K562 (cell line): ENCODE measurements around the gene TAS2R41.

Experiments used
- CBFB ChIP-seq: sonication (generic); formaldehyde crosslinking; IDR thresholded peaks from 2 replicates; pipeline ENCODE4 v1.4.0; 2020; ENCODE audit warnings: mild to moderate bottlenecking, missing genetic modification reagents
- CTCF ChIP-seq, 3 experiments: IDR thresholded peaks in 2 of 3; conservative IDR thresholded peaks in 1 of 3; 2 replicates each; pipeline ENCODE4 v1.5.1; 2011 to 2012; ENCODE audit warnings: low read length in 3 of 3, mild to moderate bottlenecking in 3 of 3, control low read depth in 2 of 3, improper control_type of control experiment in 1 of 3, inconsistent platforms in 1 of 3, low read depth in 1 of 3, mixed read lengths in 1 of 3, moderate library complexity in 1 of 3; ENCODE audit not compliant: insufficient read depth in 2 of 3
- FOXK1 ChIP-seq: sonication (generic); formaldehyde crosslinking; IDR thresholded peaks from 2 replicates; pipeline ENCODE4 v1.8.0; 2022; ENCODE audit warnings: missing genetic modification reagents, mild to moderate bottlenecking, borderline replicate concordance
- MXD1 ChIP-seq: fragments of 250-450 bp; sonication (Bioruptor Pico); IDR thresholded peaks from 2 replicates; pipeline ENCODE4 v1.8.0; 2021; ENCODE audit warnings: borderline replicate concordance, mild to moderate bottlenecking, moderate library complexity; ENCODE audit not compliant: poor library complexity, severe bottlenecking

DNA sequence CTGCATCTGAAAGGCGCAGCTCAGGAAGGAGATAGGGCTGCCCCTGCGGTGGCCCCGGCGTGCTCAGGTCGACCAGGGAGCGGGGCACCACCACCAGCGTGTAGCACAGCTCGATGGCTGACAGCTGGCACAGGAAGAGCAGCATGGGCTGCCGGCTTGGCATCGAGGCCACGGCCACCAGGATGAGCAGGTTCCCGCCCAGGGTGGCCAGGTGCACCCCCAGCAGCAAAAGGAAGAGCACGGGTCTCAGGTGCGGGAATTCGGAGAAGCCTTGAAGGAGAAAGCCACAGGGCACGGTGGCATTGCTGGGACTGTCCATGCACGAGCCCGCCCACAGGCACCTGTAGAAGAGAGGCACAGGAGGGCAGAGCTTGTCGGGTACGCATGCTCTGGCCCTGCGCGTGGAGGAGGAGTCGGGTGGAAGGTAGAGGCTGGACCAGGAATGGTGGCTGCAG is 33.9 kb downstream of the TAS2R41 start:
- TF ChIP-seq FOXK1 (CRISPR knock-in tag) (no peak), MXD1 (no peak), CBFB (no peak), CTCF (IDR thresholded peaks at IDR 0.05 in 2 of 3, conservative IDR thresholded peaks at IDR 0.05 in 1 of 3; ENCODE audit: insufficient read depth in 2 of 3, low read depth in 1 of 3, low read length in 3 of 3) (no peak)
